ENCODE data around the gene SGCG. TPM values are rescaled to one million over a fixed set of nuclear protein-coding genes. Genes with fewer than 3 reads are reported as not detected.

Gene SGCG
- total and polyA plus RNA-seq, 11 donors = 27.9 to 181 (median 119) TPM

GRCh38 chr13:23203516-23203915, 22.7 kb downstream of the SGCG start:
- Histone ChIP-seq H3K27me3 (no peaks in the 10 kb centered on the region), H3K27ac (no peak overlapping the region), H3K4me3 (no peak overlapping the region), H3K9me3 (peaks cover 0 to 8% (median 0%) of the 10 kb centered on the region in 12 donors), H3K4me1 (peaks cover 0 to 8% (median 0%) of the 10 kb centered on the region in 12 donors), H3K36me3 (peaks cover 0 to 17% (median 0%) of the 10 kb centered on the region in 9 donors)
- TF ChIP-seq POLR2A (IDR thresholded peaks at IDR 0.05) (no peak), CTCF (IDR thresholded peaks at IDR 0.05) (no peak)
- intact Hi-C loops (cut with DNase I) = no loop called here
- 62 to 75% (median 66%) methylated on average over 5 of the region's 5 CpGs for WGBS, 4 donors
- ATAC-seq (no peak), DNase-seq (no peak)

- 83 to 92% (median 88%) methylated on average over 3 of the region's 3 CpGs for WGBS, 4 donors
Measured at GRCh38 chr13:23205807-23206206, 25.0 kb downstream of the SGCG start.

GRCh38 chr13:23212671-23213070, 31.9 kb downstream of the SGCG start:
- no peaks in the 10 kb centered on the region for H3K27me3 ChIP-seq
- intact Hi-C loops (cut with DNase I) = no loop called here
- no peak for TF ChIP-seq CTCF (IDR thresholded peaks at IDR 0.05)
- TF ChIP-seq POLR2A (IDR thresholded peaks at IDR 0.05) = no peak
- peaks cover 0 to 3% (median 0%) of the 10 kb centered on the region in 12 donors for H3K4me1 ChIP-seq
- H3K36me3 ChIP-seq = peaks cover 0 to 12% (median 0%) of the 10 kb centered on the region in 9 donors
- peaks cover 0 to 5% (median 0%) of the 10 kb centered on the region in 12 donors for H3K9me3 ChIP-seq
- ATAC-seq (no peak), DNase-seq (no peak)
- H3K27ac ChIP-seq = no peak overlapping the region
- no peak overlapping the region for H3K4me3 ChIP-seq
- 43 to 53% (median 45%) methylated on average over 4 of the region's 4 CpGs for WGBS, 4 donors

More at GRCh38 chr13:23205807-23206206, 25.0 kb downstream of the SGCG start:
- H3K9me3 ChIP-seq = peaks cover 0 to 8% (median 0%) of the 10 kb centered on the region in 12 donors
- peaks cover 0 to 8% (median 0%) of the 10 kb centered on the region in 12 donors for H3K4me1 ChIP-seq
- H3K36me3 ChIP-seq = peaks cover 0 to 17% (median 0%) of the 10 kb centered on the region in 9 donors
- DNase-seq (no peak), ATAC-seq (no peak)
- TF ChIP-seq CTCF (IDR thresholded peaks at IDR 0.05) = no peak
- no peak for TF ChIP-seq POLR2A (IDR thresholded peaks at IDR 0.05)
- H3K27me3 ChIP-seq = no peaks in the 10 kb centered on the region
- no peak overlapping the region for H3K27ac ChIP-seq
- no peak overlapping the region for H3K4me3 ChIP-seq
- intact Hi-C loops (cut with DNase I) = no loop called here

GRCh38 chr13:23231241-23231640, 50.5 kb downstream of the SGCG start:
- ATAC-seq (no peak), DNase-seq (no peak)
- H3K4me3 ChIP-seq = no peak overlapping the region
- intact Hi-C loops (cut with DNase I) = no loop called here
- peaks cover 0 to 6% (median 0%) of the 10 kb centered on the region in 12 donors for H3K4me1 ChIP-seq
- TF ChIP-seq POLR2A (IDR thresholded peaks at IDR 0.05) = no peak
- no peak for TF ChIP-seq CTCF (IDR thresholded peaks at IDR 0.05)
- H3K36me3 ChIP-seq = peaks cover 0 to 17% (median 0%) of the 10 kb centered on the region in 9 donors
- H3K27me3 ChIP-seq = no peaks in the 10 kb centered on the region
- no peak overlapping the region for H3K27ac ChIP-seq
- H3K9me3 ChIP-seq = no peaks in the 10 kb centered on the region
